ENCODE results near the gene COL20A1.

GRCh38 chr20:63281742-63282665, 11.0 kb upstream of the COL20A1 start:
- TF ChIP-seq CTCF (conservative IDR thresholded peaks at IDR 0.05; ENCODE audit: low read depth, low read length), result no peak
- no peak for TF ChIP-seq EZH2phosphoT487 (IDR thresholded peaks at IDR 0.05; ENCODE audit: borderline replicate concordance, low read length)
- no peak for TF ChIP-seq EZH2 (IDR thresholded peaks at IDR 0.05; ENCODE audit: low read length, unreplicated experiment)
